Sigmoid colon (tissue), 7 donors: ENCODE results near the gene IMPA2. TPM values are rescaled to one million over a fixed set of nuclear protein-coding genes. Genes with fewer than 3 reads are reported as not detected.

Experiments
- DNase-seq: peaks from one replicate; pipeline ENCODE4 v3.0.0-alpha.2; 2019
- H3K27ac ChIP-seq, 4 donors: fragments of 200-600 bp; sonication (generic); one replicate each; pipeline ENCODE4 v1.5.1; 2016 to 2019; ENCODE audit warnings: mild to moderate bottlenecking in 1 of 4
- H3K27me3 ChIP-seq, 3 donors: fragments of 200-600 bp; sonication (generic); one replicate each; pipeline ENCODE4 v1.5.1; 2019; ENCODE audit warnings: mild to moderate bottlenecking in 1 of 3
- H3K36me3 ChIP-seq, 4 donors: fragments of 200-600 bp; sonication (generic); one replicate each; pipeline ENCODE4 v1.5.1; 2016 to 2019
- H3K4me1 ChIP-seq, 4 donors: fragments of 200-600 bp; sonication (generic); one replicate each; pipeline ENCODE4 v1.5.1; 2017 to 2019
- H3K4me3 ChIP-seq, 4 donors: fragments of 200-600 bp; sonication (generic); one replicate each; pipeline ENCODE4 v1.5.1; 2017 to 2019; ENCODE audit warnings: mild to moderate bottlenecking in 2 of 4, moderate library complexity in 1 of 4
- H3K9me3 ChIP-seq, 4 donors: fragments of 200-600 bp in 3 of 4; sonication (generic) in 3 of 4; one replicate each; pipeline versions ENCODE4 v1.5.1 to v1.6.1; 2013 to 2019
- CTCF ChIP-seq, 4 experiments: fragments of 450-650 bp in 3 of 4; fragments of 200-600 bp in 1 of 4; IDR thresholded peaks; one replicate each; pipeline ENCODE4 v1.5.1; 2016 to 2019; ENCODE audit warnings: antibody characterized with exemption in 4 of 4, mild to moderate bottlenecking in 3 of 4, moderate library complexity in 2 of 4
- EP300 ChIP-seq, 4 donors: sonication (generic); formaldehyde crosslinking; IDR thresholded peaks; one replicate each; pipeline ENCODE4 v1.6.1; 2017; ENCODE audit warnings: antibody characterized with exemption in 4 of 4
- POLR2A ChIP-seq, 2 donors: fragments of 450-650 bp; IDR thresholded peaks; one replicate each; pipeline ENCODE4 v1.6.1; 2016; ENCODE audit warnings: antibody characterized with exemption in 2 of 2, mild to moderate bottlenecking in 2 of 2, moderate library complexity in 2 of 2
- POLR2AphosphoS5 ChIP-seq, 4 donors: sonication (generic); formaldehyde crosslinking; IDR thresholded peaks; one replicate each; pipeline ENCODE4 v1.6.1; 2017; ENCODE audit warnings: antibody characterized with exemption in 4 of 4
- WGBS, 2 donors: extraction: QIAGEN DNeasy Blood & Tissue Kit; methylation state at CpG; one replicate each; pipeline ENCODE4 v1.1.7; 2013; 5-methylcytosine and 5-hydroxymethylcytosine counted together
- intact Hi-C: fragments of 100-400 bp; cut with DNase I; formaldehyde crosslinking; loops from one replicate; pipeline ENCODE4 v1.15.1; 2023
- polyA plus RNA-seq, 3 donors: library from polyadenylated mRNA; stranded (reverse); fragments of 200-250 nt; gene quantifications; one replicate each; pipeline ENCODE4 v1.2.3, GENCODE V29; 2013
- total RNA-seq, 4 donors: library from RNA; depleted of rRNA; stranded (reverse); fragments of >200 nt; gene quantifications; one replicate each; pipeline ENCODE4 v1.1.0, GENCODE V29; 2016
- donor health status: healthy with polysubstance abuse.
- donor health status: Bipolar disorder and iron deficiency.
- donor health status: healthy.

IMPA2 gene
- total and polyA plus RNA-seq, 7 donors = 21.3 to 138 (median 66.5) TPM

GRCh38 chr18:11981543-11982366 lies 448 bp downstream of the IMPA2 start:
- peak in 1 of 4 donors; percentile 26 for TF ChIP-seq POLR2AphosphoS5 (IDR thresholded peaks at IDR 0.05)
- TF ChIP-seq EP300 (IDR thresholded peaks at IDR 0.05) = no peak
- TF ChIP-seq CTCF (IDR thresholded peaks at IDR 0.05) = no peak
- TF ChIP-seq POLR2A (IDR thresholded peaks at IDR 0.05) = peak in 1 of 2 donors; percentile 33

GRCh38 chr18:11982981-11983380 lies 1.7 kb downstream of the IMPA2 start:
- TF ChIP-seq POLR2AphosphoS5 (IDR thresholded peaks at IDR 0.05) (no peak), CTCF (IDR thresholded peaks at IDR 0.05) (no peak), POLR2A (IDR thresholded peaks at IDR 0.05) (no peak), EP300 (IDR thresholded peaks at IDR 0.05) (no peak)
- intact Hi-C loops = loop anchor here (10.0 kb wide), 1 partner anchor 128 kb away; the partner anchor contains the start of gene CHMP1B
- Histone ChIP-seq H3K9me3 (no peaks in the 10 kb centered on the region), H3K36me3 (no peaks in the 10 kb centered on the region), H3K4me3 (no peak overlapping the region), H3K27ac (peak overlapping the region in 2 of 4 donors; percentile 10 to 97), H3K4me1 (peaks cover 0 to 43% (median 30%) of the 10 kb centered on the region in 4 donors), H3K27me3 (no peaks in the 10 kb centered on the region)
- 22 to 61% methylated on average over 4 of the region's 4 CpGs for WGBS, 2 donors
- DNase-seq = no peak

More at GRCh38 chr18:11981543-11982366, 448 bp downstream of the IMPA2 start:
- intact Hi-C loops = loop anchor here (2.0 to 10.0 kb wide), 2 partner anchors 35 to 127 kb away; partner anchors contain the start of gene CHMP1B
- peak overlapping the region; percentile 89 to 99 (median 96) for H3K27ac ChIP-seq
- no peaks in the 10 kb centered on the region for H3K9me3 ChIP-seq
- no peaks in the 10 kb centered on the region for H3K36me3 ChIP-seq
- peak; percentile 79 for DNase-seq
- WGBS, 2 donors = 0 to 1% methylated on average over 71 of the region's 71 CpGs
- peaks cover 0 to 36% (median 19%) of the 10 kb centered on the region in 4 donors for H3K4me1 ChIP-seq
- H3K27me3 ChIP-seq = no peaks in the 10 kb centered on the region
- peak overlapping the region; percentile 72 to 82 (median 80) for H3K4me3 ChIP-seq

GRCh38 chr18:11983592-11983991 lies 2.3 kb downstream of the IMPA2 start:
- no peaks in the 10 kb centered on the region for H3K36me3 ChIP-seq
- H3K4me3 ChIP-seq = no peak overlapping the region
- peaks cover 0 to 48% (median 33%) of the 10 kb centered on the region in 4 donors for H3K4me1 ChIP-seq
- peak; percentile 60 for DNase-seq
- peak overlapping the region in 2 of 4 donors; percentile 10 to 97 for H3K27ac ChIP-seq
- no peaks in the 10 kb centered on the region for H3K9me3 ChIP-seq
- no peak for TF ChIP-seq EP300 (IDR thresholded peaks at IDR 0.05)
- no peak for TF ChIP-seq POLR2AphosphoS5 (IDR thresholded peaks at IDR 0.05)
- TF ChIP-seq POLR2A (IDR thresholded peaks at IDR 0.05) = no peak
- TF ChIP-seq CTCF (IDR thresholded peaks at IDR 0.05) = no peak
- WGBS, 2 donors = 32 to 56% methylated on average over 12 of the region's 12 CpGs
- intact Hi-C loops = loop anchor here (10.0 kb wide), 1 partner anchor 129 kb away; the partner anchor contains the start of gene CHMP1B
- no peaks in the 10 kb centered on the region for H3K27me3 ChIP-seq

- H3K27ac ChIP-seq = no peak overlapping the region
- H3K9me3 ChIP-seq = no peaks in the 10 kb centered on the region
- 77% methylated on average over 6 of the region's 6 CpGs for WGBS, 2 donors
- H3K36me3 ChIP-seq = no peaks in the 10 kb centered on the region
- no peak overlapping the region for H3K4me3 ChIP-seq
- peak; percentile 56 for DNase-seq
- intact Hi-C loops = loop anchor here (10.0 kb wide), 1 partner anchor 129 kb away; the partner anchor contains the start of gene CHMP1B
- peaks cover 0 to 48% (median 33%) of the 10 kb centered on the region in 4 donors for H3K4me1 ChIP-seq
- TF ChIP-seq CTCF (IDR thresholded peaks at IDR 0.05) (no peak), POLR2A (IDR thresholded peaks at IDR 0.05) (no peak), EP300 (IDR thresholded peaks at IDR 0.05) (no peak)
- H3K27me3 ChIP-seq = no peaks in the 10 kb centered on the region
Measured at GRCh38 chr18:11984091-11984490, 2.8 kb downstream of the IMPA2 start.
